Endothelial cell of umbilical vein (primary cell): ENCODE data around the gene SPRYD3. TPM values are rescaled to one million over a fixed set of nuclear protein-coding genes. Genes with fewer than 3 reads are reported as not detected.

Experiments used
- BruUV-seq: library from RNA; stranded (reverse); fragments of 400-500 nt; replicated peaks from 2 replicates; lab custom pipeline; 2021; lab: Mats Ljungman, UMichigan
- CTCF ChIA-PET: fragments of 300-600, 350-600 bp; sonication (Branson Sonifier 250); formaldehyde crosslinking; loops from one replicate; lab custom pipeline; 2021; ENCODE audit warnings: antibody characterized with exemption, inconsistent platforms; lab: Charles Lee
- POLR2A ChIA-PET: fragments of 300-600, 350-600 bp; sonication (Branson Sonifier 250); formaldehyde crosslinking; loops from one replicate; lab custom pipeline; 2021; ENCODE audit warnings: antibody characterized with exemption, inconsistent platforms; lab: Charles Lee
- DNase-seq: peaks from one replicate; pipeline ENCODE4 v3.0.0-alpha.2; 2011; ENCODE audit warnings: low read depth, low spot score
- FAIRE-seq: peaks from 2 replicates; lab custom pipeline; 2011; peaks lifted over from hg19 to GRCh38; lab: Jason Lieb, UNC
- H2AFZ ChIP-seq: 2 replicates; pipeline ENCODE4 v1.6.0; 2012; ENCODE audit warnings: low read depth, low read length, control low read depth, inconsistent platforms
- H3K27ac ChIP-seq: 2 replicates; pipeline ENCODE4 v1.5.1; 2011; ENCODE audit warnings: low read depth, mild to moderate bottlenecking, control low read depth, low read length, moderate library complexity; ENCODE audit not compliant: insufficient read depth
- H3K27me3 ChIP-seq, 2 experiments: 2 replicates each; pipeline versions ENCODE4 v1.6.0 to v1.6.1; 2011; ENCODE audit warnings: low read length in 2 of 2, mixed read lengths in 1 of 2; ENCODE audit not compliant: control insufficient read depth in 2 of 2, insufficient read depth in 2 of 2
- H3K36me3 ChIP-seq, 2 experiments: 2 replicates in 1 of 2; 3 replicates in 1 of 2; pipeline ENCODE4 v1.5.1; 2011; ENCODE audit warnings: low read length in 2 of 2, mild to moderate bottlenecking in 1 of 2, moderate library complexity in 1 of 2; ENCODE audit not compliant: control insufficient read depth in 2 of 2, insufficient read depth in 2 of 2; ENCODE audit errors: extremely low read depth in 1 of 2
- H3K4me1 ChIP-seq: 3 replicates; pipeline ENCODE4 v1.5.1; 2011; ENCODE audit warnings: mild to moderate bottlenecking, low read length; ENCODE audit not compliant: control insufficient read depth, insufficient read depth; ENCODE audit errors: extremely low read depth
- H3K4me2 ChIP-seq: 2 replicates; pipeline ENCODE4 v1.6.1; 2011; ENCODE audit warnings: low read length, control low read depth, mixed read lengths; ENCODE audit not compliant: insufficient read depth
- H3K4me3 ChIP-seq, 3 experiments: fragments of 200-600 bp in 1 of 3; sonication (generic), shearing (Covaris generic) in 1 of 3; replicated peaks in 1 of 3; 2 replicates each; pipeline ENCODE4 v1.5.1; 2011 to 2016; ENCODE audit warnings: control low read depth in 3 of 3, low read length in 3 of 3, mild to moderate bottlenecking in 2 of 3, inconsistent platforms in 1 of 3, low read depth in 1 of 3, moderate library complexity in 1 of 3; ENCODE audit not compliant: insufficient read depth in 1 of 3
- H3K79me2 ChIP-seq: 2 replicates; pipeline ENCODE4 v1.6.0; 2012; ENCODE audit warnings: low read length, inconsistent platforms; ENCODE audit not compliant: control insufficient read depth, insufficient read depth
- H3K9ac ChIP-seq: replicated peaks from 2 replicates; pipeline ENCODE3; 2011; ENCODE audit warnings: low read length, control low read depth; ENCODE audit not compliant: insufficient read depth; ENCODE audit errors: extremely low read depth
- H3K9me1 ChIP-seq: replicated peaks from 3 replicates; pipeline ENCODE4 v1.6.0; 2011; ENCODE audit warnings: mild to moderate bottlenecking, low read length; ENCODE audit not compliant: control insufficient read depth, insufficient read depth; ENCODE audit errors: extremely low read depth
- H3K9me3 ChIP-seq: replicated peaks from 2 replicates; pipeline ENCODE4 v1.5.1; 2012; ENCODE audit warnings: low read length, inconsistent platforms; ENCODE audit not compliant: control insufficient read depth, insufficient read depth
- H4K20me1 ChIP-seq: replicated peaks from 2 replicates; pipeline ENCODE3; 2011; ENCODE audit warnings: mild to moderate bottlenecking, low read length; ENCODE audit not compliant: control insufficient read depth, insufficient read depth; ENCODE audit errors: extremely low read depth
- EZH2 ChIP-seq: IDR thresholded peaks from 2 replicates; pipeline ENCODE4 v1.6.1; 2012; ENCODE audit warnings: borderline replicate concordance, low read depth, mild to moderate bottlenecking, moderate library complexity, low read length, inconsistent platforms; ENCODE audit not compliant: severe bottlenecking
- FOS ChIP-seq: IDR thresholded peaks from 2 replicates; pipeline ENCODE4 v1.6.1; 2011; ENCODE audit warnings: mild to moderate bottlenecking, low read length, moderate library complexity, borderline replicate concordance; ENCODE audit not compliant: insufficient read depth
- GATA2 ChIP-seq: IDR thresholded peaks from 2 replicates; pipeline ENCODE4 v1.7.0; 2011; ENCODE audit warnings: low read depth, mild to moderate bottlenecking, moderate library complexity, mixed read lengths, low read length; ENCODE audit not compliant: insufficient read length, insufficient read depth
- JUN ChIP-seq: IDR thresholded peaks from 2 replicates; pipeline ENCODE4 v1.6.1; 2011; ENCODE audit warnings: borderline replicate concordance, low read depth; ENCODE audit not compliant: insufficient read length, insufficient read depth
- MYC ChIP-seq: IDR thresholded peaks from one replicate; pipeline ENCODE4 v1.6.1; 2011; ENCODE audit warnings: mild to moderate bottlenecking, low read depth, low read length
- POLR2A ChIP-seq: IDR thresholded peaks from 2 replicates; pipeline ENCODE4 v1.6.1; 2012; ENCODE audit warnings: low read depth, mild to moderate bottlenecking, control low read depth, low read length
- POLR2AphosphoS5 ChIP-seq: IDR thresholded peaks from 2 replicates; pipeline ENCODE4 v1.6.1; 2012; ENCODE audit warnings: low read depth, mild to moderate bottlenecking, control low read depth, low read length, moderate library complexity; ENCODE audit not compliant: insufficient read depth
- dilution Hi-C: fragments of 300-500 bp; cut with MboI; formaldehyde crosslinking; loops from one replicate; pipeline ENCODE4 v1.15.0; 2019; ENCODE audit warnings: low sequenced_read_pairs; ENCODE audit not compliant: extremely low pct_ligation_motif_present
- intact Hi-C: fragments of 100-400 bp; cut with micrococcal nuclease; formaldehyde crosslinking; loops from one replicate; pipeline ENCODE4 v1.10.0; 2022
- polyA plus RNA-seq, 4 experiments: library from polyadenylated mRNA; depleted of rRNA in 3 of 4; stranded (reverse) in 3 of 4; unstranded in 1 of 4; fragments of >200 nt; gene quantifications; 2 replicates each; pipeline versions ENCODE4 v1.2.1 to v1.2.3, GENCODE V29; 2011 to 2012; ENCODE audit warnings: missing spikeins in 1 of 4
- total RNA-seq: library from RNA; stranded (reverse); gene quantifications from 2 replicates; pipeline ENCODE4 v1.2.3, GENCODE V29; 2021
- TF ChIP-seq, protein P1 (sequence below): IDR thresholded peaks from 2 replicates; pipeline ENCODE4 v1.6.1; 2011; ENCODE audit not compliant: insufficient read depth, insufficient read length
- TF ChIP-seq, protein P2 (sequence below), 2 donors: IDR thresholded peaks; 1 replicate in 1 of 2; 2 replicates in 1 of 2; pipeline ENCODE4 v1.5.1; 2011; ENCODE audit warnings: low read length in 2 of 2, mild to moderate bottlenecking in 2 of 2, moderate library complexity in 2 of 2, control low read depth in 1 of 2, inconsistent platforms in 1 of 2, low read depth in 1 of 2; ENCODE audit not compliant: insufficient read depth in 1 of 2; ENCODE audit errors: extremely low read depth in 1 of 2

The SPRYD3 gene
- total and polyA plus RNA-seq, 2 donors (not counting 3 experiments of a cell fraction or from before 2014, with no cell fraction given), result 38.6 to 39.2 TPM

DNA sequence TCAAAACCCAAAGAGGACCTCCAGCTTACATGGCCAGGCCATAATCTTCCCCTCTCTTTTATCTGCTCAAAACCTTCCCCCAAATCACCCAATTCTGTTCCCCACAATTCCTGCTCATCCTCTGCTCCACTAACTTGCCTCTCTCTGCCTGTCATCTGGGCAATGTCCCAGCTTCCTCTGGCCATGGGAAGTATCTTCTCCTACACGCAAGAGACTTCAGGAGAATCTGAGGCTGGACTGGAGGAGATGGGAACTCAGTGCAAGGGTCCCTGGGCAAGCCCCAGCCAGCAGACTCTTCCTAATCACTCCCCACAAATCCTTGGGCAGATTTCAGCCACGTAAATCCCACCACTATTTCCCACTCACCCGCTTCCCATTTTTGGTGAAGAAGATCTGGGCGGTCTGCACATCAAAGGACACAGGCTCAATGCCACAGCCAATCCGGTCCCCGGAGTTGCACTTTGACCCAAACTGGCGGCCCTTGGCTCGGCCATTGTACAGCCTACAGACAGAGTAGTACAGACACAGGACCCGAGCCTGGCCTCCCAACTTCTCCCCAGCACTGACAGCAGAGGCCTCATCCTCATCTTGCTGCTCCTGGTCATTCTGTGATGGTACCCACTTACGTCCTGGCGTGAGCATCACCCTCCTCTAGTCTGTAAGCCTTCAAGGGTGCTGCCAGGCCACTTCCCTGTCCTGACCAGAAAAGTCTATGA is 4.7 kb downstream of the SPRYD3 start:
- Histone ChIP-seq H3K36me3 (peaks cover 0 to 22% of the 10 kb centered on the region in 2 experiments), H3K27ac (no peak overlapping the region), H3K79me2 (peaks cover 11% of the 10 kb centered on the region), H2AFZ (no peak overlapping the region), H3K4me2 (no peak overlapping the region), H3K4me3 (no peak overlapping the region), H3K9ac (no peak overlapping the region), H3K9me1 (no peaks in the 10 kb centered on the region), H3K9me3 (no peaks in the 10 kb centered on the region), H4K20me1 (no peaks in the 10 kb centered on the region), H3K27me3 (no peaks in the 10 kb centered on the region), H3K4me1 (peaks cover 21% of the 10 kb centered on the region)
- intact Hi-C loops (no loop called here), dilution Hi-C loops (no loop called here)
- CTCF ChIA-PET, result interaction anchor here (14.2 kb wide), 1 partner anchor 26 kb away, joined by 463 read pairs; the partner anchor contains the start of genes IGFBP6 and SOAT2
- TF ChIP-seq, protein P1, sequence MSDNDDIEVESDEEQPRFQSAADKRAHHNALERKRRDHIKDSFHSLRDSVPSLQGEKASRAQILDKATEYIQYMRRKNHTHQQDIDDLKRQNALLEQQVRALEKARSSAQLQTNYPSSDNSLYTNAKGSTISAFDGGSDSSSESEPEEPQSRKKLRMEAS, result no peak
- no peak for TF ChIP-seq EZH2
- no peak for TF ChIP-seq JUN
- TF ChIP-seq POLR2AphosphoS5, result no peak
- no peak for TF ChIP-seq MYC
- no peak for TF ChIP-seq FOS
- TF ChIP-seq POLR2A, result no peak
- no peak for TF ChIP-seq GATA2
- TF ChIP-seq, protein P2, sequence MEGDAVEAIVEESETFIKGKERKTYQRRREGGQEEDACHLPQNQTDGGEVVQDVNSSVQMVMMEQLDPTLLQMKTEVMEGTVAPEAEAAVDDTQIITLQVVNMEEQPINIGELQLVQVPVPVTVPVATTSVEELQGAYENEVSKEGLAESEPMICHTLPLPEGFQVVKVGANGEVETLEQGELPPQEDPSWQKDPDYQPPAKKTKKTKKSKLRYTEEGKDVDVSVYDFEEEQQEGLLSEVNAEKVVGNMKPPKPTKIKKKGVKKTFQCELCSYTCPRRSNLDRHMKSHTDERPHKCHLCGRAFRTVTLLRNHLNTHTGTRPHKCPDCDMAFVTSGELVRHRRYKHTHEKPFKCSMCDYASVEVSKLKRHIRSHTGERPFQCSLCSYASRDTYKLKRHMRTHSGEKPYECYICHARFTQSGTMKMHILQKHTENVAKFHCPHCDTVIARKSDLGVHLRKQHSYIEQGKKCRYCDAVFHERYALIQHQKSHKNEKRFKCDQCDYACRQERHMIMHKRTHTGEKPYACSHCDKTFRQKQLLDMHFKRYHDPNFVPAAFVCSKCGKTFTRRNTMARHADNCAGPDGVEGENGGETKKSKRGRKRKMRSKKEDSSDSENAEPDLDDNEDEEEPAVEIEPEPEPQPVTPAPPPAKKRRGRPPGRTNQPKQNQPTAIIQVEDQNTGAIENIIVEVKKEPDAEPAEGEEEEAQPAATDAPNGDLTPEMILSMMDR (IDR thresholded peaks at IDR 0.05; ENCODE audit: extremely low read depth in 1 of 2, insufficient read depth in 1 of 2, low read depth in 1 of 2, low read length in 2 of 2), result no peak
- no peak for DNase-seq
- no TSS peak for BruUV-seq
- POLR2A ChIA-PET, result no interaction called here
- no peak for FAIRE-seq
